Measurements from ENCODE around the gene COL6A3. TPM values are rescaled to one million over a fixed set of nuclear protein-coding genes. Genes with fewer than 3 reads are reported as not detected.

Gene COL6A3
- total RNA-seq, 1 experiment from 2014 or later, result 1.2 TPM

DNA sequence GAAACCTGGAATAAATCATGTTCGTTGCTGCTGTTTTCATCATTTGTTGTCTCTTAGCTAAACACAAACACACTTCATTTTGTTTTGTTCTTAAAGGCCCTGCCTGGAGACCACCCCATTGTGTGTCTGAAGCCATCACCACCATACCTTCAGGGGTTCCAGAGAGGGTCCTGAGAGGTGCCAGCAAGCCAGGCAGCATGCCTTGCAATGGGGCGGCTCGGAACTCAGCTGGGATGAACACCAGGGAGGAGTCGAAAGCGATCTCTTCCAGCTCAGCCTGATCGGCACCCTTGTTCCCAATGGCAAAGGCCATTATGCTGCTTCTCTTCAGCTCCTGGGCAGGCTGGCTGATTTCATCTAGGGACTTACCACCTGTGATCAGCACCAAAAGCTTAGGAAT lies 33.2 kb downstream of the COL6A3 start:
- Histone ChIP-seq H3K4me3 (replicated peaks in 1 of 2; ENCODE audit: low read depth in 1 of 2, low read length in 2 of 2) (no peak overlapping the region), H3K4me1 (ENCODE audit: control insufficient read depth in 1 of 2, insufficient read depth in 2 of 2, low read length in 2 of 2) (no peaks in the 10 kb centered on the region), H3K9ac (ENCODE audit: low read length) (no peak overlapping the region), H3K27me3 (ENCODE audit: insufficient read depth, low read length) (peaks cover 90% of the 10 kb centered on the region), H3K36me3 (ENCODE audit: control insufficient read depth in 1 of 2, insufficient read depth in 2 of 2, low read length in 2 of 2) (no peaks in the 10 kb centered on the region), H3K79me2 (ENCODE audit: insufficient read depth, low read length) (no peaks in the 10 kb centered on the region), H3K4me2 (ENCODE audit: low read length) (no peak overlapping the region), H2AFZ (ENCODE audit: low read depth, low read length, poor library complexity, severe bottlenecking) (no peak overlapping the region), H3K9me2 (ENCODE audit: insufficient read depth) (no peaks in the 10 kb centered on the region), H3K27ac (ENCODE audit: low read depth, low read length) (no peak overlapping the region), H3K9me3 (ENCODE audit: control insufficient read depth in 1 of 2, insufficient read depth in 1 of 2, low read depth in 1 of 2, low read length in 2 of 2) (no peaks in the 10 kb centered on the region), H4K20me1 (ENCODE audit: insufficient read depth) (no peaks in the 10 kb centered on the region)
- ChIA-PET POLR2A (no interaction called here), RAD21 (ENCODE audit: low non-redundant PET in 1 of 2, low total read pairs in 2 of 2, uncharacterized antibody in 2 of 2, unreplicated experiment in 2 of 2) (no interaction called here), CTCF (no interaction called here)
- no TSS peak for BruUV-seq (replicated peaks)
- TF ChIP-seq CBX3 (IDR thresholded peaks at IDR 0.05; ENCODE audit: low read depth) (no peak), ELF1 (IDR thresholded peaks at IDR 0.05; ENCODE audit: borderline replicate concordance, low read depth) (no peak), ZNF274 (IDR thresholded peaks at IDR 0.05; ENCODE audit: low read depth, low read length) (no peak), TCF7L2 (IDR thresholded peaks at IDR 0.05; ENCODE audit: borderline replicate concordance, extremely low read depth, insufficient read depth, insufficient read length) (no peak), POLR2AphosphoS5 (IDR thresholded peaks at IDR 0.05; ENCODE audit: low read depth, low read length) (no peak), POLR2A (IDR thresholded peaks at IDR 0.05; ENCODE audit: borderline replicate concordance, extremely low read depth, insufficient read depth, insufficient read length) (no peak), SIN3A (IDR thresholded peaks at IDR 0.05; ENCODE audit: low read depth) (no peak), SP1 (IDR thresholded peaks at IDR 0.05; ENCODE audit: low read depth) (no peak), JUND (IDR thresholded peaks at IDR 0.05) (no peak), CEBPB (IDR thresholded peaks at IDR 0.05; ENCODE audit: low read depth) (no peak), FOSL1 (IDR thresholded peaks at IDR 0.05; ENCODE audit: low read depth) (no peak)
- intact Hi-C loops (cut with micrococcal nuclease), result no loop called here
- DNase-seq (ENCODE audit: low read depth, low spot score) (no peak), ATAC-seq (no peak)

DNA sequence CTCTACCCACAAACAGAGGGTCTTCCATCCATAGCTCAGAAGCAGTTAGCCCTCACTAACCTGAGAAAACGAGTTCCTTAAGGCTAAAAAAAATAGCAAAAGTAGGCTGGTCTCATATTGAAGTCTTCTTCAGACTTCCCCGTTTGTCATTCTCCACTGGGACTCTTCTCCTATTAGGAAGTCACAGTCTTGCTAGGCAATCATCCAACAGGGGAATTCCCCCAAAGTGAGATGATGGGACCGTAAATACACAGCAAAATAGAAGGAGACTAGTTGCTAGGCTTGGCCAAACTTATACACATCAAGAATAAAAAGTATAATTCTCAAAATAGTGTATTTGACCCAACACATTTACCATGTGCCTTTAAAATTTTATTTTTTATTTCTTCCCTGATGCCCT lies 34.3 kb downstream of the COL6A3 start:
- RAD21 ChIA-PET (ENCODE audit: low non-redundant PET in 1 of 2, low total read pairs in 2 of 2, uncharacterized antibody in 2 of 2, unreplicated experiment in 2 of 2), result no interaction called here
- no peaks in the 10 kb centered on the region for H4K20me1 ChIP-seq (ENCODE audit: insufficient read depth)
- DNase-seq (ENCODE audit: low read depth, low spot score) (no peak), ATAC-seq (no peak)
- H3K27me3 ChIP-seq (ENCODE audit: insufficient read depth, low read length), result peaks cover 86% of the 10 kb centered on the region
- no peak overlapping the region for H3K4me3 ChIP-seq (replicated peaks in 1 of 2; ENCODE audit: low read depth in 1 of 2, low read length in 2 of 2)
- CTCF ChIA-PET, result no interaction called here
- H3K9me2 ChIP-seq (ENCODE audit: insufficient read depth), result no peaks in the 10 kb centered on the region
- intact Hi-C loops (cut with micrococcal nuclease), result no loop called here
- H3K4me1 ChIP-seq (ENCODE audit: control insufficient read depth in 1 of 2, insufficient read depth in 2 of 2, low read length in 2 of 2), result no peaks in the 10 kb centered on the region
- TF ChIP-seq EZH2 (IDR thresholded peaks at IDR 0.05), result no peak
- TF ChIP-seq, protein P1, sequence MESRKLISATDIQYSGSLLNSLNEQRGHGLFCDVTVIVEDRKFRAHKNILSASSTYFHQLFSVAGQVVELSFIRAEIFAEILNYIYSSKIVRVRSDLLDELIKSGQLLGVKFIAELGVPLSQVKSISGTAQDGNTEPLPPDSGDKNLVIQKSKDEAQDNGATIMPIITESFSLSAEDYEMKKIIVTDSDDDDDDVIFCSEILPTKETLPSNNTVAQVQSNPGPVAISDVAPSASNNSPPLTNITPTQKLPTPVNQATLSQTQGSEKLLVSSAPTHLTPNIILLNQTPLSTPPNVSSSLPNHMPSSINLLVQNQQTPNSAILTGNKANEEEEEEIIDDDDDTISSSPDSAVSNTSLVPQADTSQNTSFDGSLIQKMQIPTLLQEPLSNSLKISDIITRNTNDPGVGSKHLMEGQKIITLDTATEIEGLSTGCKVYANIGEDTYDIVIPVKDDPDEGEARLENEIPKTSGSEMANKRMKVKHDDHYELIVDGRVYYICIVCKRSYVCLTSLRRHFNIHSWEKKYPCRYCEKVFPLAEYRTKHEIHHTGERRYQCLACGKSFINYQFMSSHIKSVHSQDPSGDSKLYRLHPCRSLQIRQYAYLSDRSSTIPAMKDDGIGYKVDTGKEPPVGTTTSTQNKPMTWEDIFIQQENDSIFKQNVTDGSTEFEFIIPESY (IDR thresholded peaks at IDR 0.05; ENCODE audit: extremely low read depth, insufficient replicate concordance, low read length), result no peak
- TF ChIP-seq SIN3A (IDR thresholded peaks at IDR 0.05; ENCODE audit: low read depth), result no peak
- TF ChIP-seq TCF7L2 (IDR thresholded peaks at IDR 0.05; ENCODE audit: borderline replicate concordance, extremely low read depth, insufficient read depth, insufficient read length), result no peak
- no peak for TF ChIP-seq ZFX (IDR thresholded peaks at IDR 0.05)
- no peaks in the 10 kb centered on the region for H3K9me3 ChIP-seq (ENCODE audit: control insufficient read depth in 1 of 2, insufficient read depth in 1 of 2, low read depth in 1 of 2, low read length in 2 of 2)
- H3K27ac ChIP-seq (ENCODE audit: low read depth, low read length), result no peak overlapping the region
- no peaks in the 10 kb centered on the region for H3K36me3 ChIP-seq (ENCODE audit: control insufficient read depth in 1 of 2, insufficient read depth in 2 of 2, low read length in 2 of 2)
- POLR2A ChIA-PET, result no interaction called here
- no peak overlapping the region for H3K9ac ChIP-seq (ENCODE audit: low read length)
- H3K4me2 ChIP-seq (ENCODE audit: low read length), result no peak overlapping the region
- H2AFZ ChIP-seq (ENCODE audit: low read depth, low read length, poor library complexity, severe bottlenecking), result no peak overlapping the region
- BruUV-seq (replicated peaks), result no TSS peak
- H3K79me2 ChIP-seq (ENCODE audit: insufficient read depth, low read length), result no peaks in the 10 kb centered on the region
